Measurements from ENCODE around the gene TTC34. TPM values are rescaled to one million over a fixed set of nuclear protein-coding genes. Genes with fewer than 3 reads are reported as not detected.

TTC34 gene
- total RNA-seq, 1 experiment from 2014 or later: 0.61 TPM

GRCh38 chr1:2805801-2806430 is 4.4 kb upstream of the TTC34 start:
- TF ChIP-seq NFYB (CRISPR knock-in tag; conservative IDR thresholded peaks at IDR 0.05; ENCODE audit: low read depth) (no peak), E2F4 (CRISPR knock-in tag; IDR thresholded peaks at IDR 0.05; ENCODE audit: borderline replicate concordance, low read depth) (no peak), GRHL2 (CRISPR knock-in tag; IDR thresholded peaks at IDR 0.05; ENCODE audit: insufficient replicate concordance, severe bottlenecking) (no peak), AR (CRISPR knock-in tag; IDR thresholded peaks at IDR 0.05) (no peak), PRDM15 (CRISPR knock-in tag; IDR thresholded peaks at IDR 0.05) (no peak), GABPB1 (CRISPR knock-in tag; IDR thresholded peaks at IDR 0.05) (no peak), GTF2I (CRISPR knock-in tag; conservative IDR thresholded peaks at IDR 0.05) (no peak), ZBTB21 (CRISPR knock-in tag; IDR thresholded peaks at IDR 0.05; ENCODE audit: borderline replicate concordance) (no peak), ZNF423 (CRISPR knock-in tag; IDR thresholded peaks at IDR 0.05) (no peak), E2F5 (CRISPR knock-in tag; IDR thresholded peaks at IDR 0.05) (no peak)
- H3K4me3 Mint-ChIP-seq: no peak overlapping the region
- H3K27ac Mint-ChIP-seq: no peak overlapping the region
- DNase-seq (ENCODE audit: low spot score) (no peak), ATAC-seq (no peak)
- ChIA-PET POLR2A (no interaction called here), CTCF (interaction anchor here (2.2 kb wide), 1 partner anchor 16 kb away, joined by 6 read pairs; no protein-coding TSS in a partner anchor)
- peaks cover 8% of the 10 kb centered on the region for H3K36me3 Mint-ChIP-seq
- H3K9me3 Mint-ChIP-seq: no peaks in the 10 kb centered on the region
- H3K4me1 Mint-ChIP-seq: no peaks in the 10 kb centered on the region
- H3K27me3 Mint-ChIP-seq (ENCODE audit: low read depth): no peaks in the 10 kb centered on the region; the same call in 1 of the 2 replicates

- ChIA-PET POLR2A (no interaction called here), CTCF (interaction anchor here (2.2 kb wide), 1 partner anchor 15 kb away, joined by 6 read pairs; no protein-coding TSS in a partner anchor)
- DNase-seq (ENCODE audit: low spot score) (no peak), ATAC-seq (no peak)
- no peak overlapping the region for H3K27ac Mint-ChIP-seq
- H3K9me3 Mint-ChIP-seq: peaks cover under 1% of the 10 kb centered on the region; the same call in 1 of the 2 replicates
- H3K36me3 Mint-ChIP-seq: peaks cover 8% of the 10 kb centered on the region
- no peaks in the 10 kb centered on the region for H3K4me1 Mint-ChIP-seq
- H3K27me3 Mint-ChIP-seq (ENCODE audit: low read depth): peaks cover under 1% of the 10 kb centered on the region
- no peak overlapping the region for H3K4me3 Mint-ChIP-seq
- no peak for TF ChIP-seq E2F4 (CRISPR knock-in tag; IDR thresholded peaks at IDR 0.05; ENCODE audit: borderline replicate concordance, low read depth)
- no peak for TF ChIP-seq TCF7 (CRISPR knock-in tag; IDR thresholded peaks at IDR 0.05; ENCODE audit: low read depth)
- TF ChIP-seq TEAD4 (CRISPR knock-in tag; IDR thresholded peaks at IDR 0.05): no peak
- no peak for TF ChIP-seq ZNF138 (CRISPR knock-in tag; conservative IDR thresholded peaks at IDR 0.05)
- no peak for TF ChIP-seq SOX15 (CRISPR knock-in tag; IDR thresholded peaks at IDR 0.05)
- no peak for TF ChIP-seq ATF6 (CRISPR knock-in tag; IDR thresholded peaks at IDR 0.05)
- TF ChIP-seq MYBL2 (CRISPR knock-in tag; IDR thresholded peaks at IDR 0.05): no peak
- no peak for TF ChIP-seq STAT6 (CRISPR knock-in tag; conservative IDR thresholded peaks at IDR 0.05; ENCODE audit: low read depth)
These were observed 3.3 kb upstream of the TTC34 start for GRCh38 chr1:2804628-2805351.
